HCT116 (cell line): ENCODE data around the gene FAM117A. TPM values are rescaled to one million over a fixed set of nuclear protein-coding genes. Genes with fewer than 3 reads are reported as not detected.

Source experiments
- ATAC-seq: fragments of 200-7000 bp; cut with Tn5 transposase; 2 replicates; pipeline ENCODE4 v1.9.1; 2020; ENCODE audit warnings: mild to moderate bottlenecking, moderate library complexity
- BruUV-seq: library from RNA; stranded (reverse); fragments of 400-500 nt; replicated peaks from 2 replicates; lab custom pipeline; 2021; lab: Mats Ljungman, UMichigan
- CTCF ChIA-PET: fragments of 300-600 bp; sonication (Branson Sonifier 250); formaldehyde crosslinking; loops from one replicate; lab custom pipeline; 2021; ENCODE audit warnings: antibody characterized with exemption; lab: Charles Lee
- POLR2A ChIA-PET: fragments of 300-600, 350-600 bp; sonication (Branson Sonifier 250); formaldehyde crosslinking; loops from one replicate; lab custom pipeline; 2021; ENCODE audit warnings: antibody characterized with exemption; lab: Charles Lee
- RAD21 ChIA-PET, 2 experiments: fragments of 300-600 bp; sonication (Branson Sonifier 250); formaldehyde crosslinking; loops; one replicate each; lab custom pipeline; 2023; ENCODE audit warnings: low total read pairs in 2 of 2; ENCODE audit not compliant: uncharacterized antibody in 2 of 2, unreplicated experiment in 2 of 2, low non-redundant PET in 1 of 2; lab: Charles Lee
- DNase-seq: peaks from one replicate; pipeline ENCODE4 v3.0.0-alpha.2; 2010; ENCODE audit warnings: low read depth, low spot score
- H2AFZ ChIP-seq: fragments of 200-600 bp; shearing (Covaris generic), sonication (generic); 2 replicates; pipeline ENCODE4 v1.6.1; 2017; ENCODE audit warnings: low read depth, mixed run types, mixed read lengths, antibody characterized with exemption, low read length; ENCODE audit not compliant: poor library complexity, severe bottlenecking
- H3K27ac ChIP-seq: 2 replicates; pipeline ENCODE4 v1.5.1; 2012; ENCODE audit warnings: low read depth, low read length
- H3K27me3 ChIP-seq: fragments of 200-600 bp; sonication (generic); 2 replicates; pipeline ENCODE4 v1.6.1; 2016; ENCODE audit warnings: mixed run types, low read length, mixed read lengths; ENCODE audit not compliant: insufficient read depth
- H3K36me3 ChIP-seq, 2 experiments: fragments of 200-500 bp in 1 of 2; fragments of 200-600 bp in 1 of 2; sonication (Bioruptor generic) in 1 of 2; sonication (generic) in 1 of 2; 2 replicates each; pipeline versions ENCODE4 v1.5.1 to v1.6.1; 2014 to 2016; ENCODE audit warnings: low read length in 2 of 2, inconsistent platforms in 1 of 2, mixed read lengths in 1 of 2, mixed run types in 1 of 2; ENCODE audit not compliant: insufficient read depth in 2 of 2, control insufficient read depth in 1 of 2
- H3K4me1 ChIP-seq, 2 experiments: fragments of 200-600 bp in 1 of 2; sonication (generic) in 1 of 2; 2 replicates each; pipeline versions ENCODE4 v1.5.1 to v1.6.1; 2012 to 2017; ENCODE audit warnings: low read length in 2 of 2, inconsistent platforms in 1 of 2, mild to moderate bottlenecking in 1 of 2, mixed read lengths in 1 of 2, mixed run types in 1 of 2, moderate library complexity in 1 of 2; ENCODE audit not compliant: insufficient read depth in 2 of 2, control insufficient read depth in 1 of 2
- H3K4me2 ChIP-seq: fragments of 200-600 bp; sonication (generic); 2 replicates; pipeline ENCODE4 v1.6.1; 2017; ENCODE audit warnings: mixed run types, low read length, mixed read lengths
- H3K4me3 ChIP-seq, 2 experiments: fragments of 200-600 bp in 1 of 2; sonication (generic) in 1 of 2; replicated peaks in 1 of 2; 2 replicates each; pipeline ENCODE4 v1.5.1; 2011 to 2016; ENCODE audit warnings: low read length in 2 of 2, control low read depth in 1 of 2, low read depth in 1 of 2, mild to moderate bottlenecking in 1 of 2, mixed read lengths in 1 of 2, mixed run types in 1 of 2
- H3K79me2 ChIP-seq: fragments of 200-600 bp; sonication (generic); 2 replicates; pipeline ENCODE4 v1.6.1; 2017; ENCODE audit warnings: mild to moderate bottlenecking, mixed run types, low read length, moderate library complexity, mixed read lengths; ENCODE audit not compliant: insufficient read depth
- H3K9ac ChIP-seq: fragments of 200-600 bp; sonication (generic); 2 replicates; pipeline ENCODE4 v1.6.1; 2016; ENCODE audit warnings: low read length, mixed read lengths
- H3K9me2 ChIP-seq: fragments of 200-600 bp; sonication (generic), shearing (Covaris generic); 2 replicates; pipeline ENCODE4 v1.6.1; 2017; ENCODE audit warnings: mixed run types, mild to moderate bottlenecking, moderate library complexity; ENCODE audit not compliant: insufficient read depth
- H3K9me3 ChIP-seq, 2 experiments: fragments of 200-500 bp in 1 of 2; fragments of 200-600 bp in 1 of 2; sonication (Bioruptor generic) in 1 of 2; sonication (generic) in 1 of 2; 2 replicates each; pipeline ENCODE4 v1.6.1; 2014 to 2017; ENCODE audit warnings: low read length in 2 of 2, mixed read lengths in 2 of 2, inconsistent platforms in 1 of 2, low read depth in 1 of 2, mild to moderate bottlenecking in 1 of 2, mixed run types in 1 of 2, moderate library complexity in 1 of 2; ENCODE audit not compliant: control insufficient read depth in 1 of 2, insufficient read depth in 1 of 2
- H4K20me1 ChIP-seq: fragments of 200-600 bp; sonication (generic), shearing (Covaris generic); 2 replicates; pipeline ENCODE4 v1.6.1; 2017; ENCODE audit warnings: mixed run types, mild to moderate bottlenecking, moderate library complexity; ENCODE audit not compliant: insufficient read depth
- CBX3 ChIP-seq: IDR thresholded peaks from 2 replicates; pipeline ENCODE4 v1.6.1; 2012; ENCODE audit warnings: low read depth
- CTCF ChIP-seq, 3 experiments: fragments of 200-600 bp in 1 of 3; sonication (generic) in 1 of 3; IDR thresholded peaks in 2 of 3; conservative IDR thresholded peaks in 1 of 3; 2 replicates each; pipeline ENCODE4 v1.5.1; 2012 to 2017; ENCODE audit warnings: low read depth in 2 of 3, low read length in 2 of 3, antibody characterized with exemption in 1 of 3, borderline replicate concordance in 1 of 3, control low read depth in 1 of 3, mild to moderate bottlenecking in 1 of 3, mixed read lengths in 1 of 3, mixed run types in 1 of 3, moderate library complexity in 1 of 3; ENCODE audit not compliant: insufficient read depth in 1 of 3
- EGR1 ChIP-seq: IDR thresholded peaks from 2 replicates; pipeline ENCODE4 v1.6.1; 2012; ENCODE audit warnings: low read depth
- ELF1 ChIP-seq: IDR thresholded peaks from 2 replicates; pipeline ENCODE4 v1.6.1; 2012; ENCODE audit warnings: low read depth, borderline replicate concordance
- EZH2 ChIP-seq: fragments of 200-600 bp; sonication (generic); IDR thresholded peaks from 2 replicates; pipeline ENCODE4 v1.6.1; 2017; ENCODE audit warnings: antibody characterized with exemption, mixed run types
- FOSL1 ChIP-seq: IDR thresholded peaks from 2 replicates; pipeline ENCODE4 v1.6.1; 2012; ENCODE audit warnings: low read depth
- POLR2AphosphoS5 ChIP-seq: IDR thresholded peaks from 2 replicates; pipeline ENCODE4 v1.6.1; 2011; ENCODE audit warnings: mild to moderate bottlenecking, low read depth, low read length, moderate library complexity
- RAD21 ChIP-seq: IDR thresholded peaks from 2 replicates; pipeline ENCODE4 v1.6.1; 2012; ENCODE audit warnings: low read depth, mild to moderate bottlenecking
- SP1 ChIP-seq: IDR thresholded peaks from 2 replicates; pipeline ENCODE4 v1.6.1; 2012; ENCODE audit warnings: low read depth
- TCF7L2 ChIP-seq: IDR thresholded peaks from 2 replicates; pipeline ENCODE4 v1.7.0; 2011; ENCODE audit warnings: borderline replicate concordance, inconsistent platforms; ENCODE audit not compliant: insufficient read depth, insufficient read length; ENCODE audit errors: extremely low read depth
- ZFX ChIP-seq: fragments of 450-650 bp; IDR thresholded peaks from 2 replicates; pipeline ENCODE4 v1.6.1; 2017
- intact Hi-C: fragments of 100-400 bp; cut with micrococcal nuclease; formaldehyde crosslinking; loops from 2 replicates; pipeline ENCODE4 v1.10.0; 2022
- total RNA-seq: library from RNA; stranded (reverse); gene quantifications from one replicate; pipeline ENCODE4 v1.2.1, GENCODE V29; 2021; ENCODE audit not compliant: unreplicated experiment

FAM117A gene
- total RNA-seq, 1 experiment from 2014 or later: 12.8 TPM

DNA sequence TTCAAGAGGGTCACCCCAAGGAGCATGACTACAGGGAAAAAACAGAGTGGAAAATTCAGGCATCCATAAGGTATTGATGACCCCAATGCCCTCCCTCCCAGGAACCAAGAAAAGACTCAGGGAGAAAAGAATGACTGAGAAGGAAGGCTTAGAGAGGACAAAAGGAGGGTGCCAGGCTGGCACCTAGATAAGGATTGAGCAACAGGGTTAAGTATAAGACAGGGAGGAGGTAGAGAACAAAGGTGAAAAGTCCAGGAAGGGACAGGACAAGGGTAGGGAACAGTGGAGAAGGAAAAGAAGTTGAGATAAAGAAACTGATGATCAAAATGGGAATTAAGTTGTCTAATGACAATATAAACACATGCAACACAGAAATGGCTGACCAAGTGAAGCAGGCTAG is 58.7 kb downstream of the FAM117A start:
- Histone ChIP-seq H3K36me3 (peaks cover 47 to 51% of the 10 kb centered on the region in 2 experiments), H3K9ac (no peak overlapping the region), H3K27ac (no peak overlapping the region), H3K4me3 (no peak overlapping the region)
- ChIA-PET POLR2A (no interaction called here), RAD21 (no interaction called here)
- no TSS peak for BruUV-seq
- no peak for TF ChIP-seq POLR2AphosphoS5
- no peak for TF ChIP-seq ELF1
- no peak for TF ChIP-seq FOSL1
- TF ChIP-seq ZFX: no peak
- TF ChIP-seq EZH2: no peak
- TF ChIP-seq EGR1: no peak
- no peak for TF ChIP-seq SP1
- TF ChIP-seq, all 23 proteins: peak for 0
- Histone ChIP-seq H3K79me2 (peaks cover 27% of the 10 kb centered on the region), H3K4me1 (peaks cover 16 to 21% of the 10 kb centered on the region in 2 experiments), H4K20me1 (no peaks in the 10 kb centered on the region), H2AFZ (no peak overlapping the region), H3K9me3 (no peaks in the 10 kb centered on the region), H3K9me2 (no peaks in the 10 kb centered on the region), H3K27me3 (no peaks in the 10 kb centered on the region), H3K4me2 (no peak overlapping the region)
- intact Hi-C loops: loop anchor here (2.0 to 10.0 kb wide), 4 partner anchors 136 to 390 kb away; no protein-coding TSS in a partner anchor
- DNase-seq (no peak), ATAC-seq (no peak)
- CTCF ChIA-PET: interaction anchor here (1.5 to 3.4 kb wide), 3 partner anchors 136 to 292 kb away, joined by 5 to 36 read pairs (median 13); no protein-coding TSS in a partner anchor

DNA sequence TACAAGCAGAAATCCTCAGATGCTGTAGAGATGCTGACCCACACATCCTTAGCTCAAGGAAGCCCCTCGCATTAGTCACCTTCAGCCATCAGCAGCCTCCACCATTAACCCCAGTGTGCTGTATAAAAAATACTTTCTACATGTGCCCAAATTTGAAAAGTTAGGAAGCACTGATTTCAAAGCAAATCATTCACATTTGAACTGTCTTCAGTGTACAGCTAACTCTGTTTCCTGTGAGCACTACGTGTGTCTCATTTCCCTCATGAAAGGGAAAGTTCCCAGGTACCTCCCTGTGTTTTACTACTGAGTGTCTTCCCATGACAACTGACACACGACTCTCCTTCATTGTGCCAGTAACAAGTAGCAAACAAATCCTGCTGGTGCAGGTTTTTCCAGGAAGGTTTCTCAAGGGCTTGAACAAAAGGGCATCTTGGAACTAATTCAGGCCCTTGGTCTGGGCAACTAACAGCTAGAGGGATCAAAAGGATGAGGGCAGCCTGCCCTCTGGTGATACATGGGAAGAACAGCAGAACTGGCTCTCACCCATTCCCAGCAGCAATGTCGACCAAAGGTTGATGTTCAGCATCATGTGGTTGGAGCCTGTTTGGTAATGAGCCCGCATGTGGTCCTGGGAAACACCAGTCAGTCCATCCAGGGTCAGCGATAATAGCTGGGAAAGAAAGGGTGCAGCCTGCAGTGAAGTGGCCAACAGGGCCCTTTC is 60.2 kb downstream of the FAM117A start:
- peak; percentile 38 for DNase-seq
- Histone ChIP-seq H4K20me1 (no peaks in the 10 kb centered on the region), H3K9me3 (no peaks in the 10 kb centered on the region)
- intact Hi-C loops: loop anchor here (2.0 to 10.0 kb wide), 2 partner anchors 135 to 389 kb away; no protein-coding TSS in a partner anchor
- no peak for TF ChIP-seq CBX3
- TF ChIP-seq CTCF (IDR thresholded peaks at IDR 0.05 in 2 of 3, conservative IDR thresholded peaks at IDR 0.05 in 1 of 3; ENCODE audit: borderline replicate concordance in 1 of 3, insufficient read depth in 1 of 3, low read depth in 2 of 3, low read length in 2 of 3): peak; percentile 70 to 75 (median 74)
- TF ChIP-seq TCF7L2: peak; percentile 88
- peak; percentile 72 for TF ChIP-seq RAD21
- TF ChIP-seq, all 23 proteins: peak for 3
- CTCF ChIA-PET: interaction anchor here (1.2 to 3.4 kb wide), 4 partner anchors 8 to 294 kb away, joined by 3 to 36 read pairs (median 8); no protein-coding TSS in a partner anchor
- Histone ChIP-seq H3K4me2 (no peak overlapping the region), H3K79me2 (peaks cover 27% of the 10 kb centered on the region), H3K4me3 (no peak overlapping the region), H3K9me2 (no peaks in the 10 kb centered on the region), H3K27me3 (no peaks in the 10 kb centered on the region), H3K36me3 (peaks cover 47 to 54% of the 10 kb centered on the region in 2 experiments), H3K27ac (no peak overlapping the region), H3K4me1 (peaks cover 11 to 14% of the 10 kb centered on the region in 2 experiments), H2AFZ (no peak overlapping the region), H3K9ac (no peak overlapping the region)
- RAD21 ChIA-PET: interaction anchor here (0.7 to 1.2 kb wide), 3 partner anchors 147 to 278 kb away, joined by 3 read pairs; no protein-coding TSS in a partner anchor
- no TSS peak for BruUV-seq
- 0 out of 2 replicates have a peak, but pooled peaks have one; percentile 10 for ATAC-seq
- POLR2A ChIA-PET: no interaction called here
